Stimulated activated CD8-positive, alpha-beta memory T cell treated with anti-CD3 and anti-CD28 coated beads, Interleukin-4, amount 100 ng/mL, for 4 hours (primary cell): ENCODE data around the gene DGKZ.

Source experiments
- DNase-seq, 2 donors: peaks; one replicate each; pipeline ENCODE4 v3.0.0-alpha.2; 2020; ENCODE audit warnings: low read depth in 2 of 2, low spot score in 1 of 2

The DGKZ gene

GRCh38 chr11:46380340-46381047, 33.2 kb downstream of the DGKZ start:
- peak in 1 of 2 donors; percentile 33 for DNase-seq

GRCh38 chr11:46381048-46381818, 34.0 kb downstream of the DGKZ start, which contains the start of gene MDK:
Gene MDK (plus strand): TSS chr11:46381669. CDS start chr11:46382058, 389 bp downstream.
- no peak for DNase-seq

DNA sequence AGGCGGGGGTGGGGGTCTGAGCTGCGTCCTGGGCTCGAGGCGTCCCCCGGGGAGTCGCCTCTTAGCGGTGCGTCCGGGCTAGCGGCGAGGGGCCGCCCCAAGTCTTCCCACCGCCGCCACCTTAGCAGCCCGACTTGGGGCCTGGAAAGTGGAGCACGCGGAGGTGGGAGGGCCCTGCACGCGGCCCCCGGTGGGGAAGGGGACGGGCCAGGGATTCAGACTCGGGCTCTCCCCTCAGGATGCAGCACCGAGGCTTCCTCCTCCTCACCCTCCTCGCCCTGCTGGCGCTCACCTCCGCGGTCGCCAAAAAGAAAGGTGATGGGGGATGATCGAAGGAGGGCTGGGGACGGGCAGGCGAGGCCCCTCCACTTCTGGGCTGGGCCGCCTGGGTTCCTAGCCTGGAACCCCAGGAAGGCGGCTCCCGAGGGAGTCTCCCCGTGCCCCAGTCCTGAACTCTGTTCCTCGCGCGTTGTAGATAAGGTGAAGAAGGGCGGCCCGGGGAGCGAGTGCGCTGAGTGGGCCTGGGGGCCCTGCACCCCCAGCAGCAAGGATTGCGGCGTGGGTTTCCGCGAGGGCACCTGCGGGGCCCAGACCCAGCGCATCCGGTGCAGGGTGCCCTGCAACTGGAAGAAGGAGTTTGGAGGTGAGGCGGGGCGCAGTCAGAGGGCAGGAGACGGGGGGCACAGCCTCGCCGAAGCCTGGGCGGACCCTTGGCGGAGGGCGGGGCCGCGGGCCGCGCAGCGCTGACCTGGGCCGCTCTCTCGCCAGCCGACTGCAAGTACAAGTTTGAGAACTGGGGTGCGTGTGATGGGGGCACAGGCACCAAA, 34.8 kb downstream of the DGKZ start:
- no peak for DNase-seq

GRCh38 chr11:46382646-46383403, 35.6 kb downstream of the DGKZ start:
- DNase-seq: no peak

DNA sequence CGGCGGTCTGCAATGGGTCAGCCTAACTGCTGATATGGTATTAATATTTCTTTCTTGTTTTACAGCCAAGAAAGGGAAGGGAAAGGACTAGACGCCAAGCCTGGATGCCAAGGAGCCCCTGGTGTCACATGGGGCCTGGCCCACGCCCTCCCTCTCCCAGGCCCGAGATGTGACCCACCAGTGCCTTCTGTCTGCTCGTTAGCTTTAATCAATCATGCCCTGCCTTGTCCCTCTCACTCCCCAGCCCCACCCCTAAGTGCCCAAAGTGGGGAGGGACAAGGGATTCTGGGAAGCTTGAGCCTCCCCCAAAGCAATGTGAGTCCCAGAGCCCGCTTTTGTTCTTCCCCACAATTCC, 36.1 kb downstream of the DGKZ start:
- DNase-seq: no peak

DNA sequence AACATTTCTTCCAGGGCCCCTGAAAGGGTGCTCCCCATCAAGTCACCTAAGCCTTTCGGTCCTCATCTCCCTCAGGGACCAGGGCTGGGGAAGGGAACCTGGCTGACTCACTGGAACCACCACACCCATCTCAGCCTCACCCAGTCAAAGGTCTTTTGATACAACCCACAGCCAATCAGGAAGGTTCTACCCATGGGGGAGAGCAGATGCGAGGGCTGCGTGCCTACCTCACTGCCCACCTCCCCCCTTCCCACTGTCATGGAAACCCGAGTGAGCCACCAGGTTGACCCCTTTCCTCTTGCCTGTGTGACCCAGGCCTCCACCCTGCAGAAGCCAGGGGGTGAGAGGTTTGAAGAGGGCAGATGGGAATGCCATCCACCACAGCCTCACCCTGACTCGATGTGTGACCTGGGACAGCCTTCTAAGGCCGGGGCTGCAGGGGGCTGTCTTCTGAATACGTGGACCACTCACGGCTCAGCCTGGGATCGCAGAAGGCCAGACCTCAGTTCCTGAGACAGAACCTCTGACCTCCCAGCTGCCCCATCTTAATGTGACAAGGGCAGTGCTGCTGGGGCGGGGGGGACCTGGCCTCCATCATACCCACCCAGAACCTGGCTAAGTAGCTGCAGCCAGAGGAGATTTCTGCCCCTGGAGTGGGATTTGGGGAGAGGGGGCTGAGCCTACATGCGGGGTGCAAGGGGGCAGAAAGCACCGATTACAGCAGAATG, 36.9 kb downstream of the DGKZ start:
- DNase-seq: no peak

DNA sequence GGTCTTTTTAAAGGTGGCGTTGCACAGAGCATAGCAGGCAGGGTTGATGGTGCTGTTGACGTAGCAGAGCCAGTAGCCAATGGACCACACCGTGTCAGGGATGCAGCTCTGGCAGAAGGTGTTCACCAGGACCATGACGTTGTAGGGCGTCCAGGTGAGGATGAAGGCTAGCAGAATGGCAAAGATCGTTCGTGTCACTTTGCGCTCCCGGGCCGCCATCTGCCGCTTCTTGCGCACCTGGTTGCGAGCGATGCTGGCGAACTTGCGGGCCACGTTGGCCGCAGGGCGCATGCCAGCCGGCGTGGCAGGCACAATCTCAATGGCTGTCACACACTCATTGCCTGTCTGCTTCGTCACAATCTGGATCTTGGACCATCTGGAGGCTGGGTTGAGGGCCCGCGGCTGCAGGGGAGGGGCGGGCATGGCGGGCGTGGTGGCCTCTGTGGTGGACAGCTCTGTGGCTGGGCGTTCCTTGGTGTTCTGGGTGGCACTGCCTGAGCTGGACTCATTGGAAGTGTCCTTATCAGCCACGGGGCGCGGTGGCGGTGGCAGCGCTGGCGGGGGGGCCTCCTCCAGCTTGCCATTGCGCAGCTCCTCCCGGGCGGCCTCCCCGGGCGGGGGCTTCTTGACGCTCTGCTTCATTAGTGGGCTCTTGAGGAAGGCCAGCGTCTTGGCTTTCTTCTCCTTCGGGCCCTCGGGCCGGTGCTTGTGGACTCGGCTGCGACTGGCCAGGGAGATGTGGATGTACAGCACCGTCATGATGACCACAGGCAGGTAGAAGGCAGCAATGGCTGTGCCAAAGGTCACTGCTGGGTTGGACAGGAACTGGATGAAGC, 38.1 kb downstream of the DGKZ start:
- no peak for DNase-seq

DNA sequence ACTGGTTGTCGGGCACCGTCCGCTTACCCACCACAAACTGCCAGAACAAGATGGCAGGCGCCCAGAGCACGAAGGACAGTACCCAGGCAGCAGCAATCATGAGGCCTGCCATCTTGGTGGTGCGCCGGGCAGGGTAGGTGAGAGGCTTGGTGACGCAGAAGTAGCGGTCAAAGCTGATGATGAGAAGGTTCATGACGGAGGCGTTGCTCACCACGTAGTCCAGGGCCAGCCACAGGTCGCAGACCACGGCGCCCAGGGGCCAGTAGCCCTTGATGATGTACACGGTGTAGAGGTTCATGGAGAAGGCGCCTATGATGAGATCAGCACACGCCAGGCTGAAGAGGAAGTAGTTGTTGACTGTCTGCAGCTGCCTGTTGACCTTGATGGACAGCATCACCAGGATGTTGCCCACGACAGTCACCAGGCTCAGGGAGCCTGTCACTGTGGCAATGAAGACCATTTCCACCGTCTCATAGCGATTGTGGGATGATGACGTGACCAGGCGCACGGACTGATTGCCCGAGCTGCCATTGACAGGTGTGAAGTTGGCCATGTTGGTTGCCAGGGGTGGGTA, 38.8 kb downstream of the DGKZ start:
- no peak for DNase-seq

- DNase-seq: no peak
Observed at GRCh38 chr11:46386674-46387073, 39.4 kb downstream of the DGKZ start.

DNA sequence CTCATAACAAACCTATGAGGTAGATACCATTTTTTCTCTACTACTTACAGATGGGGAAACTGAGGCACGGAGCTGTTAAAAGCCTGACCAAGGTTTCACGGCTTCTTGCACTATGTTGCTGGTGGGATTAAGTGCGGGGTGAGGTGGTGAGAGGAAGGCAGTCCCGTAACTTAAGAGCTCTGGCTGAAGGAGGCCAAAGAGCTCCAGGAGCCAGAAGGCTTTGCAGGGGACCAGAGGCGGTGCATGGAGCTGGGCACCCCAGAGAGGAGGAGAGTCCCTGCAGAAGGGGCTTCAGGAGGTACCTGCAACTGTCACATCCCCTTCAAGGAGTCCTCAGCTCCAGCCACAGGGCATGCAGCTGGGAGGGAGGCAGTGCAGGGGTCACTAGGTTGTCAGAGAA, 40.2 kb downstream of the DGKZ start:
- DNase-seq: no peak

GRCh38 chr11:46387919-46388618, 40.8 kb downstream of the DGKZ start:
- DNase-seq: no peak

GRCh38 chr11:46388619-46389449, 41.6 kb downstream of the DGKZ start:
- no peak for DNase-seq

DNA sequence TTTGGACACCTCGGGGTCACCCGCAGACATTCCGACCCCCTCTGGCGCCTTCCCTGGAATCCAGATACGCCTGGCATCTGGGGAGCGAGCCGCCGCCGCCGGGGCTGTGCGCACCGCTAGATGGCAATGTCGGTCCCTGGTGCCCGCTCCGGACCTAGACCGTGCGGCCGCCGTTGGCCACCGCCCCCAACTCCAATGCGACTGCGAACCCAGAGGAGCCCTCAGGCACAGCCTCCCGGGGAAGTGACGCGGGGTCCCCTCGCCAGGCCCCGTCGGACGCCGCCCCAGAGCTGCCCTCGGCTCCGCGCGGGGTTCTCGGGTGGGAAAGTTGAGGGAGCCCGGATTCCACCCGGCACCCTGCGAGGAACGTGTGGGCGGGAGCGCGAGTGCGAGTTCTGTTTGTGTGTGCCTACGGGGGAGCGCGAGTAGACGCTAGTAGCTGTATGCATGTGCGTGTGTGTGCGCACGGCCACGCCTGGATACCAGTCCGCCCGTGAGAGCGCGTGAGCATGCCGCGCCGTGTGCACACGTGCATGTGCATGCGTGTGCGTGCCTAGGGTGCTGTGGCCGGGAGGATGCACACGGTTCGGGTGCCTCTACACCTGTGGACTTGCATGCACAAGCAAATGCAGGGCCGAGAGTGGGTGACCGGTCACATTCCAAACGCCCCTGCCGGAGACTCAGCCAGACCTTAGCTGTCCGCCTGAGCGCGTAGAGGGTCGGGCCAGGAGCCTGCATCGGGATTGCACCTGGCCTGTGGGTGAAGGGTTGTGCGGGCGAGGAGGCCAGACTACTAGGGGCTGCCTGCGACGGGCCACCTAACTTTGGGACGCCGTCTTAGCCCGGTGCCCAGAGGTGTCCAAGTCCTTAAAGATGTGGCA, 42.4 kb downstream of the DGKZ start:
- no peak for DNase-seq

DNA sequence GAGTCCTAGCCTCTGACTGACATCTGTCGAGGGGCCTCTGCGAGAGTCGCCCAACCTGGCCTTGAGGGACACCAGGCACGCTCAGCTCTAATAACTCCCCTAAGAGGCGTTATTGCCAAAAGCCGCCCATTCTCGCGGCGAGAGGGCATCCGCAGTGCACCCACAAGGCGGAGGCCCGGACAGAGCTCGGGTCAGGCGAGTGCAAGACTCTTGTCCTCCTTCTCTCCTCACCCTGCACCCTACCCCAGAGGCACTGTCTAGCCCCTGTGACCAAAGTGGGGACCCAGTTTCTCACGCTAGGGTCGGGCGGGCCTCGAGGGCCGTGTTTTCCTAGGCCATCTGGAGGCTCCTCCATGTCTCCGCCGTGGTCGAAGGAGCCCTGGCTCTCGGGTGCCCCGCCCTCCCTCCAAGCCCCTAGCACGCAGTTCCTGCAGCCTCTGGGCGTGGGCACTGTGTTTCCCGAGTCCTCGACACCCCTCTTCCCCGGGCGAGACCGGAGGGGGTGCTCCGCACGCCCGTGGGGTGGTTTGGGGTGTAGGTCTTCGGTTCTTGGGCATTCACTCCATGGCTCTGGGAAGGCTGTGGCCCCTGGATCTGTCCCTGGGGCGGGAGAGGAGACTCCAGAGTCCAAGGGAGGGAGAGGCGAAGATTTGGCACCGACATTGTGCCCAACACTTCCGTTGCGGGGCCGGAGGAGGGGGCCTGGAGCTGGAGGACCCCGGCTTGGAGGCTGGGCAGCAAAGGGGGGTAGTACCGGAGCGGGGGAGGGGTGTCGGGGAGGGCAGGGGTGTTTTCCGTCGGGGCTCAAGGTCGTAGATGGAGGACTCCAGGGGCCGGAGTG, 43.3 kb downstream of the DGKZ start:
- no peak for DNase-seq

GRCh38 chr11:46391186-46391577, 43.9 kb downstream of the DGKZ start:
- DNase-seq: no peak
